ENCODE data around the gene DCUN1D1.

DCUN1D1 gene

DNA sequence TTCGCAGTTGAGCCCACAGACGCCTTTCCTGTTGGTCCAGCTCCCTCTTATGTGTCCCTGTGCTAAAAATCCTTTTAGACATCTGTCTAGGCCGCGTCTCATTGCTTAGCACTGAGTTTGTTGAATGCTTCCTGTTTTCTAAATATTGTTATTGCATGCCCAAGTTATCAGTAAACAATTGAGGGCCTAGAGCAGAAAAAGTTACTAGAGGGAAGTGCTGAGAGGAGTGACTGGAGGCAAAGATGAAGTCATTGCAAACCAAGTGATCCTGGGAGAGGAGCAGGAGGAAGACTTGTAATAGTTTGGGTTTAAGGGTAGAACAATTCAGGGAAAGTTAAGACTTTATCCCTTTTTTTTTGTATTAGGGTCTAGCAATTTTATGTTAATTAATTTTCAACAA is 88.1 kb downstream of the DCUN1D1 start:
- DNase-seq (ENCODE audit: low read depth in 3 of 3), result no peak

GRCh38 chr3:182891364-182891763 is 89.0 kb downstream of the DCUN1D1 start:
- no peak for DNase-seq (ENCODE audit: low read depth in 3 of 3)

- no peak for DNase-seq (ENCODE audit: low read depth in 3 of 3)
These were observed 90.2 kb downstream of the DCUN1D1 start for GRCh38 chr3:182889948-182890629.
